Astrocyte (in vitro differentiated cells and primary cell): Measurements from ENCODE around the gene PRPF4.

Experiments used
- EZH2 ChIP-seq: IDR thresholded peaks from 2 replicates; pipeline ENCODE4 v1.6.1; 2012; ENCODE audit warnings: mild to moderate bottlenecking, low read length, inconsistent platforms; ENCODE audit not compliant: insufficient read depth
- TF ChIP-seq, protein P1 (sequence below): IDR thresholded peaks from 2 replicates; pipeline ENCODE4 v1.5.1; 2011; ENCODE audit warnings: low read depth, mild to moderate bottlenecking, inconsistent platforms, low read length, moderate library complexity; ENCODE audit not compliant: insufficient read depth

DNA sequence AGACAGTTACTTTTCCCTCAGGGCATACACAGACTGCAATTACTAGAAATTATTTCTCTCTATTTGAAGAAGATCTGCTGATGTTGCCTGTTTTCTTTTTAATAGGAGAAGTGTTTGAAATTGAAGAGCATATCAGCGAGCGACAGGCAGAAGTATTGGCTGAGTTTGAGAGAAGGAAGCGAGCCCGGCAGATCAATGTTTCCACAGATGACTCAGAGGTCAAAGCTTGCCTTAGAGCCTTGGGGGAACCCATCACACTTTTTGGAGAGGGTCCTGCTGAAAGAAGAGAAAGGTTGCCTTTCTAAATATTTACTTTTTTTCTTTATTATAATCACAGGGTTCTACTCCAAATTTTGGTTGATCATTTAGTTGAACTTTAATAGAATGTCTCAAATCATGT is 3.4 kb downstream of the PRPF4 start:
- TF ChIP-seq, protein P1, sequence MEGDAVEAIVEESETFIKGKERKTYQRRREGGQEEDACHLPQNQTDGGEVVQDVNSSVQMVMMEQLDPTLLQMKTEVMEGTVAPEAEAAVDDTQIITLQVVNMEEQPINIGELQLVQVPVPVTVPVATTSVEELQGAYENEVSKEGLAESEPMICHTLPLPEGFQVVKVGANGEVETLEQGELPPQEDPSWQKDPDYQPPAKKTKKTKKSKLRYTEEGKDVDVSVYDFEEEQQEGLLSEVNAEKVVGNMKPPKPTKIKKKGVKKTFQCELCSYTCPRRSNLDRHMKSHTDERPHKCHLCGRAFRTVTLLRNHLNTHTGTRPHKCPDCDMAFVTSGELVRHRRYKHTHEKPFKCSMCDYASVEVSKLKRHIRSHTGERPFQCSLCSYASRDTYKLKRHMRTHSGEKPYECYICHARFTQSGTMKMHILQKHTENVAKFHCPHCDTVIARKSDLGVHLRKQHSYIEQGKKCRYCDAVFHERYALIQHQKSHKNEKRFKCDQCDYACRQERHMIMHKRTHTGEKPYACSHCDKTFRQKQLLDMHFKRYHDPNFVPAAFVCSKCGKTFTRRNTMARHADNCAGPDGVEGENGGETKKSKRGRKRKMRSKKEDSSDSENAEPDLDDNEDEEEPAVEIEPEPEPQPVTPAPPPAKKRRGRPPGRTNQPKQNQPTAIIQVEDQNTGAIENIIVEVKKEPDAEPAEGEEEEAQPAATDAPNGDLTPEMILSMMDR, result no peak
- TF ChIP-seq EZH2, result no peak
